Astrocyte of the spinal cord (primary cell): ENCODE results near the gene KCNT1.

Source experiments
- DNase-seq: peaks from one replicate; pipeline ENCODE4 v3.0.0; 2011; ENCODE audit warnings: low read depth, low spot score
- H3K4me3 ChIP-seq: 2 replicates; pipeline ENCODE4 v1.5.1; 2011; ENCODE audit warnings: low read depth, mild to moderate bottlenecking, low read length, moderate library complexity
- CTCF ChIP-seq: IDR thresholded peaks from 2 replicates; pipeline ENCODE4 v1.5.1; 2012; ENCODE audit warnings: low read depth, mild to moderate bottlenecking, low read length, inconsistent platforms
- in situ Hi-C: cut with HindIII; loops from 2 replicates; pipeline ENCODE4 v1.10.0; 2017; ENCODE audit warnings: low sequenced_read_pairs

KCNT1 gene

DNA sequence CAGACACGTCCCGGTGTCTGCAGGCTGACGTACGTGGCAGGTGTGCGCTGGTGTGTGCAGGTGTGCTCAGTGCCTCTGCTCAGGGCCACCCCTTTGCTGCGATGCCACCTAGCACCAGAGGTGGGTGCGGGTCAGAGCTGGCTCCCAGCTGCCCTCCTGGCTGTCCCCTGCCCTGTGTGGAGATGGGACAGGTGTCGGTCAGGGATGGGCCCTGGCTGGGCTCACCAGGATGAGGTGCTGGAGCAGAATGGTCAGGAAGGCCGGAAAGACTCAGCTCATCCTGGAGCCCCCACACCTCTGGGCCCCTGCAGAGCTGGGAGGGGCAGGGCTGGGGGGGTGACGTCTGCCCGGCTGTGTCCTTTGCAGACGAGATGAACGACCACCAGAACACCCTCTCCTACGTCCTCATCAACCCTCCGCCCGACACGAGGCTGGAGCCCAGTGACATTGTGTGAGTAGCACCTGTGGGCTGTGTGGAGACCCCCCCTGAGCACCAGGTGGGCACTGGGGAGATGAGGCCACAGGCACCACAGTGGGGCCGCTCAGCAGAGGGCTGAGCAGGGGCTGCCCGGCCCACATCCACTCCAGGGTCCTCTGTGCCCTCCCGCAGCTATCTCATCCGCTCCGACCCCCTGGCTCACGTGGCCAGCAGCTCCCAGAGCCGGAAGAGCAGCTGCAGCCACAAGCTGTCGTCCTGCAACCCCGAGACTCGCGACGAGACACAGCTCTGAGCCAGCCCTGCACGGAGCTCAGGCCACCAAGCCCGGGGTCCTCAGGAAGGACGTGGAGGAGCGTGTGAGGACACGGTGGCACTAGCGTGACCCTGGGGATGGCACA lies 89.7 kb downstream of the KCNT1 start:
- no peak for TF ChIP-seq CTCF
- H3K4me3 ChIP-seq: no peak overlapping the region
- no peak for DNase-seq
- in situ Hi-C loops: no loop called here

- in situ Hi-C loops: no loop called here
- TF ChIP-seq CTCF: no peak
- DNase-seq: no peak
- H3K4me3 ChIP-seq: no peak overlapping the region
Measured at GRCh38 chr9:135792268-135793128, 90.5 kb downstream of the KCNT1 start.

DNA sequence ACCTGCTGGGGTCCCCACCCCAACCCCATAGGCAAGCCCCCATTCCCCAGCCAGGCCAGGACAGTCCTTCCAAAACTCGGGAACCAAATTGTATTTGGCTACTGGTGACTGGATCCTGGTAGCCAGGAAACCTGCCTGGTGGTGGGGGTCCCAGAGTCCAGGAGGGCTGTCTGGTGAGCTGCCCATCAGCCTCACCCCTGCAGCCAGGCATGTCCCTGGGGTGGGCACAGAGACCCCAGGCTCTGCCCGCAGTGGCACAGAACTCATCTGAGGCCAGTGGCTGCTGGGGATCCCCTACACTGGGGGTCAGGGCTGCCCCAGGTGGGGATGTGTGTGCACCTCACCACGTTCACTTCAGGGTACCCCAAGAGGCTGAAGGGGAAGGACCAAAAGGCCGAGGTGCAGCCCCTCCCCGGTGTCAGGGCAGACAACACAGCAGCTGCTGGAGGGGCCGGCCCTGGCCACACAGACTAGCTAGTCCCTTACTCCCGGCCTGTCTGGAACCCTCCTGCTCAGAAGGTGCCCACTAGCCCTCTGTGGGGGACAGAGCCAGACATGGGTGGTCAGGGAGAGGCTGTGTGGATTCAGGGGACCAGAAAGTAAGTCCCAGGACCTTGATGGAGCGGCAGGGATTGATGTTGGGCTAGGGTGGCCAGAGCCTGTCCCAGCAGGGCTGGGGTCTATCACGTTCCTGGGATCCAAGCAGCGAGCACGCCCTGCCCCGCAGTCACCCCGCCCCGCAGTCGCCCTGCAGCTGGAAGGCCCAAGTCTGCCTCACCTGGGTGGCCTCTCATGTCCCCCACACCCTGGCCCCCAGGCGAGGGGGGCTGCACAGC lies 91.5 kb downstream of the KCNT1 start:
- no peak for DNase-seq
- H3K4me3 ChIP-seq: no peak overlapping the region
- in situ Hi-C loops: no loop called here
- no peak for TF ChIP-seq CTCF

GRCh38 chr9:135794057-135794335 lies 92.0 kb downstream of the KCNT1 start:
- in situ Hi-C loops: no loop called here
- no peak for TF ChIP-seq CTCF
- no peak for DNase-seq
- H3K4me3 ChIP-seq: no peak overlapping the region

DNA sequence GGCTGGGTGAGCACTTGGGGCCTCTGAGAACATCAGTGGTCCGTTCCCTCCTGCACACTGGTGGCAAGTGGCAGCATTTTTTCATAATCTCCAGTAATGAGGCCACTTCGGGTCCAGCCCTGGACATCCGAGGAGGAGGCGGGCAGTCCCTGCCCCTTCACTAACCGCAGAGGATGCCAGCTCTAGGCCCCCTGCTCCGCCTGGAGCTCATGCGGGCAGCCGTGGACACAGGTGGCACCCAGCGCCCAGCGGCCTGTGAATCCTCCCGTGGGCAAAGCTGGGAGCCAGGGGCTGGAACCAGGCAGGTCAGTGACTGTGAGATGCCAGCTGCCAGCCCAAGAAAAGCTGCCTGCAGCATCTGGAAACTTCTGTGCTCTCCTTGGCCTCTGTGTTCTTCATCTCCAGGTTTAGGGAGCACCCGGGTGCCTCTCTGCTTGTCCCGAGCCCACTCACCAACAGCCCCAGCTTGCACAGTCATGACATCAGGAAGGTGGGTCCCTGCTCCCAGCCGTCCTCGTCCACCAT lies 92.4 kb downstream of the KCNT1 start:
- TF ChIP-seq CTCF: no peak
- no peak for DNase-seq
- in situ Hi-C loops: no loop called here
- H3K4me3 ChIP-seq: no peak overlapping the region

DNA sequence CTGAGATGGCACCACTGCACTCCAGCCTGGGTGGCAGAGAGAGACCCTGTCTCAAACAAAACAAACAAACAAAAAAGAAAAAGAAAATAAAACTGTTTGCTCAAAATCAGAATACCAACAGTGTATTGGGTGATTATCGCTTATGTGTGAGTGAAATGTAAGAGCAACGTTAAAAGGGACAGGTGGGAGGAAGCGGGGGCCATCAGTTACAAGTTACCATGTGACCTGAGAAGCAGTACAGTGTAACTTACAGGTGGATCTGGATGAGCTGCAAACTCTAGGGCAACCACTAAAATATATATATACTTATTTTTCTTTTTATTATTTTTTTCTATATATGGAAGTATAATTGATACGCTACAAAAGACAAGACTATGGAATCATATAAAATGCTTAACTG lies 93.4 kb downstream of the KCNT1 start:
- no peak for DNase-seq
- in situ Hi-C loops: no loop called here
- no peak for TF ChIP-seq CTCF
- H3K4me3 ChIP-seq: no peak overlapping the region
